Heart right ventricle (tissue), 16 donors: ENCODE data around the gene OTUD4. TPM values are rescaled to one million over a fixed set of nuclear protein-coding genes. Genes with fewer than 3 reads are reported as not detected.

ENCODE experiments used
- ATAC-seq, 8 donors: fragments of 200-7000 bp; cut with Tn5 transposase; one replicate each; pipeline ENCODE4 v1.9.1; 2020; ENCODE audit warnings: mild to moderate bottlenecking in 8 of 8, moderate library complexity in 8 of 8, moderate number of reproducible peaks in 1 of 8
- DNase-seq, 2 donors: peaks; one replicate each; pipeline ENCODE4 v3.0.0-alpha.2; 2020
- H3K27ac ChIP-seq, 10 donors: fragments of 200-600 bp; sonication (generic) in 2 of 10; one replicate each; pipeline versions ENCODE4 v1.5.0 to v1.8.0; 2020 to 2022; ENCODE audit warnings: mild to moderate bottlenecking in 3 of 10
- H3K27me3 ChIP-seq, 7 donors: fragments of 200-600 bp; one replicate each; pipeline ENCODE4 v1.8.0; 2021 to 2022; ENCODE audit warnings: mild to moderate bottlenecking in 2 of 7
- H3K36me3 ChIP-seq, 9 donors: fragments of 200-600 bp; sonication (generic) in 1 of 9; one replicate each; pipeline versions ENCODE4 v1.5.0 to v1.8.0; 2020 to 2022; ENCODE audit warnings: mild to moderate bottlenecking in 2 of 9
- H3K4me1 ChIP-seq, 9 donors: fragments of 200-600 bp; sonication (generic) in 1 of 9; one replicate each; pipeline versions ENCODE4 v1.5.0 to v1.8.0; 2020 to 2022; ENCODE audit warnings: mild to moderate bottlenecking in 4 of 9
- H3K4me3 ChIP-seq, 10 donors: fragments of 200-600 bp; sonication (generic) in 2 of 10; one replicate each; pipeline versions ENCODE4 v1.5.0 to v1.8.0; 2020 to 2022; ENCODE audit warnings: mild to moderate bottlenecking in 7 of 10, moderate library complexity in 2 of 10
- H3K9me3 ChIP-seq, 11 donors: fragments of 200-600 bp in 10 of 11; sonication (generic) in 2 of 11; one replicate each; pipeline versions ENCODE4 v1.5.0 to v1.8.0; 2013 to 2022; ENCODE audit warnings: mild to moderate bottlenecking in 2 of 11, control low read depth in 1 of 11, moderate library complexity in 1 of 11
- WGBS, 2 donors: extraction: QIAGEN DNeasy Blood & Tissue Kit; methylation state at CpG; one replicate each; pipeline ENCODE4 v1.1.7; 2013; ENCODE audit warnings: inconsistent platforms in 1 of 2; 5-methylcytosine and 5-hydroxymethylcytosine counted together
- intact Hi-C, 10 donors: fragments of 100-400 bp; cut with DNase I; formaldehyde crosslinking; loops; one replicate each; pipeline versions ENCODE4 v1.11.1 to v1.14.2; 2022
- polyA plus RNA-seq, 2 donors: library from polyadenylated mRNA; stranded (reverse); fragments of 200-250 nt; gene quantifications; one replicate each; pipeline ENCODE4 v1.2.3, GENCODE V29; 2013
- total RNA-seq, 10 donors: library from RNA; stranded (reverse); fragmentation: NEBNext Ultra II Directional in 3 of 10; extraction: Animal tissue kit (Norgen Biotek cat#: 25700) in 3 of 10; gene quantifications; one replicate each; pipeline versions ENCODE4 v1.2.1 to v1.2.4, GENCODE V29; 2021 to 2023
- TF ChIP-seq, protein P1 (sequence below), 9 donors: fragments of 200-600 bp; sonication (generic) in 2 of 9; IDR thresholded peaks; one replicate each; pipeline versions ENCODE4 v1.5.0 to v1.8.0; 2021 to 2022; ENCODE audit warnings: antibody characterized with exemption in 9 of 9, mild to moderate bottlenecking in 5 of 9, moderate library complexity in 1 of 9
- donor health status: Arrhythmogenic right ventricular cardiomyopathy.
- donor health status: ischemic (EF 13 %, LVEDD 7.1; RV severe dilation, severe dysfunction).
- donor health status: healthy with polysubstance abuse.
- donor health status: DM: no; HTN: yes; CAD: no.
- donor health status: DM: no; HTN: no; CAD: no.
- donor health status: ischemic (EF 25% LVEDD 6.9; RV normal size, moderate dysfunction).
- donor health status: ischemic (EF 25% LVEDD 5.7; RV mildly dilated, moderate dysfunction).
- donor health status: healthy.
- donor health status: DM: yes; HTN: yes; CAD: no.
- donor health status: Ischemic cardiomyopathy.
- donor health status: ischemic (EF 35%, LVEDD 5.7; RV mildly dilated, moderate dysfunction).
- donor health status: nonischemic (EF 11% LVEDD 7.7; RV severe dilation, severe dysfunction).
- donor health status: DM: yes; HTN: yes; CAD: no.
- donor health status: PGD.
- donor health status: ischemic (EF 29% LVEDD 5.4; RV normal size, mild dysfunction).
- donor health status: nonischemic (EF 23%, LVEDD 6.1; RV moderate dilation, normal function).

The OTUD4 gene
- total and polyA plus RNA-seq, 12 donors, result 9.3 to 36.7 (median 26.3) TPM

DNA sequence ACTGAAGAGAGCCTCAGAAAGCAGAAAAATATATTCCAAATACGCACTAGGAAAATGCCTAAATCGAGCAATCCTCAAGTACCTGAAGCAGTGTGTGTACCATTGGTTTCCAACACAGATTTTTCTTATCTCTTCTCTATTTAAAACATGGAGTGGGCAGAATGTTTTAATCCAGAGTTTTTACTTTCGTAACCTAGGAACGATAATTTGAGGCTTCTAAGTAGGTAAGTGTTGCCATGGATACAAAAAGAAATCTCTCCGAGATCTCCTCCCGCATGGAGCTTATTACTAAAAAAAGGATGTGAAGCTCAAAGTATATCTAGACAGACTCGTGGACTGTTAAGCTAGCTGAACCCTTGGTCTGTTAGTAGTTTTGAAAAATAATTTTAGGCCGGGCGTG lies 23.0 kb upstream of the OTUD4 start:
- TF ChIP-seq, protein P1, sequence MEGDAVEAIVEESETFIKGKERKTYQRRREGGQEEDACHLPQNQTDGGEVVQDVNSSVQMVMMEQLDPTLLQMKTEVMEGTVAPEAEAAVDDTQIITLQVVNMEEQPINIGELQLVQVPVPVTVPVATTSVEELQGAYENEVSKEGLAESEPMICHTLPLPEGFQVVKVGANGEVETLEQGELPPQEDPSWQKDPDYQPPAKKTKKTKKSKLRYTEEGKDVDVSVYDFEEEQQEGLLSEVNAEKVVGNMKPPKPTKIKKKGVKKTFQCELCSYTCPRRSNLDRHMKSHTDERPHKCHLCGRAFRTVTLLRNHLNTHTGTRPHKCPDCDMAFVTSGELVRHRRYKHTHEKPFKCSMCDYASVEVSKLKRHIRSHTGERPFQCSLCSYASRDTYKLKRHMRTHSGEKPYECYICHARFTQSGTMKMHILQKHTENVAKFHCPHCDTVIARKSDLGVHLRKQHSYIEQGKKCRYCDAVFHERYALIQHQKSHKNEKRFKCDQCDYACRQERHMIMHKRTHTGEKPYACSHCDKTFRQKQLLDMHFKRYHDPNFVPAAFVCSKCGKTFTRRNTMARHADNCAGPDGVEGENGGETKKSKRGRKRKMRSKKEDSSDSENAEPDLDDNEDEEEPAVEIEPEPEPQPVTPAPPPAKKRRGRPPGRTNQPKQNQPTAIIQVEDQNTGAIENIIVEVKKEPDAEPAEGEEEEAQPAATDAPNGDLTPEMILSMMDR (IDR thresholded peaks at IDR 0.05), result no peak
- 87 to 88% methylated on average over 9 of the region's 9 CpGs for WGBS, 2 donors

GRCh38 chr4:145200366-145200765 lies 20.0 kb upstream of the OTUD4 start:
- no peaks in the 10 kb centered on the region for H3K36me3 ChIP-seq
- H3K9me3 ChIP-seq, result no peaks in the 10 kb centered on the region
- ATAC-seq (no peak), DNase-seq (no peak)
- H3K4me1 ChIP-seq, result no peaks in the 10 kb centered on the region
- TF ChIP-seq, protein P1 (IDR thresholded peaks at IDR 0.05), result no peak
- no peaks in the 10 kb centered on the region for H3K27me3 ChIP-seq
- WGBS, 2 donors, result 93 to 94% methylated on average over 4 of the region's 4 CpGs
- intact Hi-C loops, result no loop called here
- no peak overlapping the region for H3K27ac ChIP-seq
- H3K4me3 ChIP-seq, result no peak overlapping the region

More for the DNA sequence above, 23.0 kb upstream of the OTUD4 start:
- no peak for DNase-seq
- H3K9me3 ChIP-seq, result no peaks in the 10 kb centered on the region
- H3K27ac ChIP-seq, result no peak overlapping the region
- intact Hi-C loops, result no loop called here
- ATAC-seq, result no peak
- no peaks in the 10 kb centered on the region for H3K36me3 ChIP-seq
- H3K27me3 ChIP-seq, result no peaks in the 10 kb centered on the region
- no peaks in the 10 kb centered on the region for H3K4me1 ChIP-seq
- no peak overlapping the region for H3K4me3 ChIP-seq

- no peaks in the 10 kb centered on the region for H3K4me1 ChIP-seq
- WGBS, 2 donors, result 86 to 87% methylated on average over 6 of the region's 6 CpGs
- TF ChIP-seq, protein P1 (IDR thresholded peaks at IDR 0.05), result no peak
- ATAC-seq (no peak), DNase-seq (no peak)
- no peaks in the 10 kb centered on the region for H3K9me3 ChIP-seq
- no peaks in the 10 kb centered on the region for H3K27me3 ChIP-seq
- no peaks in the 10 kb centered on the region for H3K36me3 ChIP-seq
- intact Hi-C loops, result no loop called here
- no peak overlapping the region for H3K27ac ChIP-seq
- no peak overlapping the region for H3K4me3 ChIP-seq
Measured at GRCh38 chr4:145199051-145199716, 18.8 kb upstream of the OTUD4 start.

DNA sequence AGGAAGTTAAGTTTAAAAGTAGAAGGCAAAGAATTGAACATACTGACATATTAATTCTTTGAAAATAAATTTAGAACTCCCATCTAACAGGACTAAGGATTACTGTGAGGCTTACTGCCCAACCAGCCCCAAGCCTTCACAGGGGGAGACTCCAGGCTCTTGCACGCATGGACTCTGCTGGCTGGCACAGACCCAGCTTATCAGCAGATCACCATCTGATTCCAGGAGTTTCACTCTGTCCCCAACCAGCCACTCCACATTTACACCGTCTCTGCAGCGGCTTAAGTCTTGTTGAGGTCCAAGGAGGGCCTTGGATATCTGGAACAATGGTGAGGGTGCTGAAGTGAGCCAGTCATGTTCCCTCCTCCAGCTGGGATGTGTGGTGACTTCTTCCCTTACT lies 16.4 kb upstream of the OTUD4 start:
- H3K27ac ChIP-seq, result no peak overlapping the region
- TF ChIP-seq, protein P1 (IDR thresholded peaks at IDR 0.05), result no peak
- H3K4me1 ChIP-seq, result no peaks in the 10 kb centered on the region
- no peaks in the 10 kb centered on the region for H3K36me3 ChIP-seq
- 59 to 68% methylated on average over 3 of the region's 3 CpGs for WGBS, 2 donors
- H3K27me3 ChIP-seq, result no peaks in the 10 kb centered on the region
- ATAC-seq, result no peak
- DNase-seq, result no peak
- H3K4me3 ChIP-seq, result no peak overlapping the region
- intact Hi-C loops, result no loop called here
- H3K9me3 ChIP-seq, result no peaks in the 10 kb centered on the region
